HTERT RPE-1 (cell line): ENCODE data around the gene NFYA.

ENCODE experiments used
- in situ Hi-C: fragments of 300-500 bp; cut with MboI; formaldehyde crosslinking; loops from 4 replicates; pipeline ENCODE4 v1.14.3; 2020; ENCODE audit warnings: low sequenced_read_pairs

NFYA gene

DNA sequence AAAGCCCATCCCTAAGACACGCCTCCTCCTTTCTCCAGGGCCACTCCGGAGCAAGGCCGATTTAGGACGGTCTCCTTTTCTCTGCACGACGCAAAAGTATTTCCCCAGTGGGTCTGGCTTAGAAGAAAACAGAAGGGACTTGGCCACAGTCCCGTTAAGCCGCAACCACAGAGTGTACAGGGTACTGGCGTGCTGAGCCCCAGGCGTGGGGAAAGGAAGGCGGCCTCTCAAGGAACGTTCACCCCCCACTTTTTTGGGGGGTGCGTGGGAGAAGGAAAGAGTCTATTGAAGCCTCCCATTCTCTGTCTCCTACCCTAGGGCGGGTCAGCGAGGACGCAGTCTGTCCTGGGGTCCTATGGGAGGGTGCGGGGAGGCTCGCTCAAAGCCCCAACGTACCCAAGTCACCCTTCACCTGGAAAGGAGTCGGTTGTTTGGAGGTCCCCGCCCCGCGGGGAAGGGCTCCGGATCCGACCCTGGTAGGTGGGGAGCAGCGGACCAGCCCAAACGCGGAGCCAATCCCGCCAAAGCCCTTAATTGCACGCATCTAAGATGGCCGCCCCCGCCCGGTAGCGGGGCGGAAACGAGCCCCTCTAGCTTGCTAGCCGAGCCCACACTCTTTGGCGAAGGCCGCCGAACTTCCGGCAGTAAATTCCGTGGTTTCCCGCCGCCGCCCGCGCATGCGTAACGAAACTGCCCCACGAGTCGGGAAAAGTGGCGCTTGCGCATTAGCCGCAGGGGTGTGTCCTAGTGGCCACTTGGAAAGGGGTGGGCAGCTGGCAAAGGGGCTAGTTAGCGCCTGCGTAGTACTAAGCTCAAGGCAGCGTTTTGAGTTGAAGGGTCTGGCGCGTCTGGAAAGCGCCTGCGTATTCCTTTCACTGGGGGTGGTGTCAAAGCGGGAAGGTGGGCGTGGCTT is 595 bp upstream of the NFYA start, which contains the start of gene OARD1:
TSS of gene OARD1 (minus strand) at position 434 of the 913 bp plus-strand sequence. CDS start 722 bp downstream, outside the sequence.
- in situ Hi-C loops = no loop called here

GRCh38 chr6:41073203-41073967 is 611 bp downstream of the NFYA start:
- in situ Hi-C loops = no loop called here

DNA sequence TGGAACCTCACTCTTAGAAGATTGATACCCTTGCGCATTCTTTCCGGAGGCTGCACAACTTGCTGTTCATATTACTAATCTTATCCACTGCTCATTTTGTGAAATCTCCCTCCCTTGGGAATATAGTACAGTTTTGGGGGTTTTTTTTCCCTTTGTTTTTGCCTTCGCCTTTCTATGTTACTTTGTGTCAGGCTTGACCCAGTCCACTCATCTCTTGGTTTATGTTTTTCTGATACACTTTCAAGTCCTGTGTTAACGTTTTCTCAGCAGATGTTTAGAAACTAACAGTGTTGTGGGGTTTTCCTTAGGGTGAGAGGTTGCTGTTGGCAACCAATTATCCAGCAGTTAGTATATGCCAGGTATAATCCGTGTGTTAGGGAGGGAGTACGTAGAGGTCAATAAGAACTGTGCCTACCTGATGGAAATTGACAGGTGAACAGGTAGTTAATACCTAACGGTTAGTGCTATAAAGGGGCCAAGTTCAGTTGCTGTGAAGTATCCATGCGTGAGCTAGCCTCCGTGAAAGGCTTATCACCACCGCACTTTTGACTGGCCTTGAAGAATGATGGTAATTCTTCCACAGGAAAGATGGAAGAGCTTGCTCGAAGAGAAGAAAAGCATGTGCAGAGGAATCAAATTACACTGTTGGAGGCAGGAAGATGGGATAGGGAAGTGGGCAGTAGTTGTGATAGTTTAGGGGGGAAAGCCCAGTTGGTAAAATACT is 1.4 kb downstream of the NFYA start:
- in situ Hi-C loops = no loop called here

GRCh38 chr6:41074692-41075436 is 2.1 kb downstream of the NFYA start:
- in situ Hi-C loops = no loop called here

DNA sequence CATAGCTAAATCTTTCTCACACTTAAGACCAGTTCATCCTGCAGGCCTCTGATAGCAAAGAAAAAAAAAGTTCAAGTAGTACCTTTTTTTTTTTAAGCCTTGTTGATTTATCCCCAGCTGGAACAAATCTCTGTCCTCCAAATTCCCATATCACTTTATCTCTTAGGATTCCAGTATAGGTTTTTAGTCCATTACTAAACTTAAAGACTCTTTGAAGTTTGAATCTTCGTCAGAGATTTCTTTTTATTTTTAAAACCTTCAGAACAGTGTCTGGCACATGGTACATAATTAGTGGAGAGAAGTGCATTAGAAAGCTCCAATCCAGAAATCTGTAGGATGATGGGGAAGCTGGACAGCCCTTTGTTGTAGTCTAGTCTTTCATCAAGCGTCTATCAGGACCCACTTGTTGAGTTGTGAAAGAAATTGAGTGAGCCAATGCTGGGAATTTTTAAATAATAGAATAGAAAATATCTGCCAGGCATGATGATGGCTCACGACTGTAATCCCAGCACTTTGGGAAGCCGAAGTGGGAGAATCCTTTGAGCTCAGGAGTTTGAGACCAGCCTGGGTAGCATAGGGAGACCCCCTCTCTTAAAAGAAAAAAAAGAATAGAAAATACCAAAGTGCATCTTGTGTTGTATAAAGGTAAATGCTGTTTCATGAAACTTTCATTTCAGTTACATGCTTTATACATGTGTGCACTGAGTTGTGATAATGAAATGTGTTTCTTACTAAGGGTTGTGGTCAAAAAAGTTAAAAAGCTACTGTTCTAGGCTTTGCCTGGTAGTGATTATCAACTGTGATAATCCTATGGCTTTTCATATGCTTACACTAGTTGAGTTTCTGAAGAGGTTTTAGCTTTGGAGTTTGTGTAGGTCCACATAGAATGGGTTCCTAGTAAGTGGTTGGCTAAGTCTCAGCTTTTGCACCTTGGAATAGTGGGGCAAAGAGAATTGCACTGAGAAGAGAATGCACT is 3.2 kb downstream of the NFYA start:
- in situ Hi-C loops = no loop called here

GRCh38 chr6:41077536-41077935 is 4.8 kb downstream of the NFYA start:
- in situ Hi-C loops = no loop called here

DNA sequence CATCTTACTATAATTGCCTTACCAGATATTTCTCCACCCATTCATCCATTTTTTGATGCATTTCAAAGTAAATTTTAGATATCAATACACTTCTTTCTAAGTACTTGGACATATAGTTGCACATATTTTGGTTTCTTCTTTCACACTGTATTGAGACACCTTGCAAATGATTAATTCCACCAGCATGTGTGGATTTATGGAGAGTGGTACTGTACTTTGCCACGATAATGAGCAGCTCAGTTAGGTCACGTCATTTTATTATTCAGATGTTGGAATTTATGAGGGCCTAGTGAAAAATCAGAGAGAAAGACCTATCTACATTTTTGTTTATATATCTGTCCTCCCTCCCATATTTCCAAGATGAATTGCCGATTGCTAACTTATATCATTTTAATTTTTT is 5.3 kb downstream of the NFYA start:
- in situ Hi-C loops = no loop called here

DNA sequence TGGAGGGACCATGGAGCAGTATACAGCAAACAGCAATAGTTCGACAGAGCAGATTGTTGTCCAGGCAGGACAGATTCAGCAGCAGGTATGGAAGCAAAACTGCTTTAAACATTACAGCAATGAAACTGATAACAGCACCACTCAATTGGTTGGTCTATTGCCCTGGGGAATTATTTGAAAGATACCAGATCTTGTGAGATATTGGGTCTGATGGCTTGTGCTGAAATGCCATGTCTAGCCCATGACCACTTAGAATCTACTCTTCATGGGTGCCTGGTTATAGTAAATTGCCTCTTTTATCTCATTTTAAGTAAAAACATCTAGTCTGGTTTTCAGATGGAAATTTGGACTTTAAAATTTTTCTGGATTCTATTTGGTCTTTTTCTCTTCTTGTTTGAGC is 6.3 kb downstream of the NFYA start:
- in situ Hi-C loops = no loop called here

- in situ Hi-C loops = no loop called here
These were observed 7.8 kb downstream of the NFYA start for GRCh38 chr6:41080621-41081020.

GRCh38 chr6:41083072-41083471 is 10.3 kb downstream of the NFYA start:
- in situ Hi-C loops = no loop called here

DNA sequence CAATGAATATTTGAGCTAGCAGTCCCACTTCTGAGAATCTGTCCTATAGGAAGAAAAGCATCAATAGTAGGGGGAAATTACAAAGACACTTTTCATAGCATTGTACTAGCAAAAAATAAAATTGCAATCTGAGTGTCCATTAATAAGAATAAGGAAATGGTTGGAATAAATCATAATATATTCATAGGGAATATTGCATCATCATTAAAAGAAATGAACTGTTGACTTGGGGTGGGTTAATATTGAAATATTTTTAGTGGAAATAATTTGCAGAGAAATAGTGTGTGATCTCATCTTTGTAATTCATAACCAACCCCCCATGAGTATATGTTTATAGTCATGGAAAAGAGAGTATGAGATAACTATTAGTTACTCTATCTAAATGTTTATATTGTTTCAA is 12.4 kb downstream of the NFYA start:
- in situ Hi-C loops = no loop called here

DNA sequence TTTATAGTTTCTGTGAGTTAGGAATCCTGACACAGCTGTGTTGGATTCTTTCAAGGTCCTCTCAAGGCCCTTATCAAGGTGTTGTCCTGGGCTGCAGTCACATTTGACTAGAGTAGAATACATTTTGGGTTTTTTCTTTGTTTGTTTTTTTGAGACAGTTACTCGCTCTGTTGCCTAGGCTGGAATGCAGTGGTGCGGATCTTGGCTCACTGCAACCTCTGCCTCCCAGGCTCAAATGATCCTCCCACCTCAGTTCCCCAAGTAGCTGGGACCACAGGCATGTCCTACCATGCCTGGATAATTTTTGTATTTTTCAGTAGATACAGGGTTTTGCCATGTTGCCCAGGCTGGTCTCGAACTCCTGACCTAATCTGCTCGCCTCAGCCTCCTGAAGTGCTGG is 15.7 kb downstream of the NFYA start:
- in situ Hi-C loops = no loop called here

GRCh38 chr6:41090841-41091761 is 18.3 kb downstream of the NFYA start:
- in situ Hi-C loops = no loop called here

DNA sequence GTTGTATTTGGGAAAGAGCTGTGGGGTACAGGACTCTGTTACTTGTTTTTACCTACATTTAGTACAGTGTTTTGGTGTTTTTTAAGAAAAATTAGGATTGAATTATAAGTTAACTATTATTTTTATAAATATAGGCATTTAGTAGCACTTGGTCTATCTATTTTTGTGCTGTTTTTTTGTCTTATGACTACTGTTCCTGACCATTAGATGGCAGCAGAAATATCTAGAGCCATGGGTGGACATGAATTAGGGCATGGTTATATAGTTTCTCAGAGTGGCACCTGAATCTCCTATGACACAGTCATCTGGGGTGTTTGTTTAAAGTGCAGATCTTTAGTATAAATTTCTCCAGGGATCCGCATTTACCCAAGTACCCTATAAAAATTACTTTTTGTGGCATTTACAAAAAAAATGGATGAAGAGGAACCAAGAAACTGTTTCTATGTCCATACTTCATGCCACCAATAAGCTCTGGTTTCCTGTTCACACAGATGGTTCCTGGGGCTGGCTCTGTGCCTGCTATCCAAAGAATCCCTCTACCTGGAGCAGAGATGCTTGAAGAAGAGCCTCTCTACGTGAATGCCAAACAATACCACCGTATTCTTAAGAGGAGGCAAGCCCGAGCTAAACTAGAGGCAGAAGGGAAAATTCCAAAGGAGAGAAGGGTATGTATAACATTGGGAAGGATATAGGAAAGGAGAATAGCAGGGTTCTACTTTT is 19.8 kb downstream of the NFYA start:
- in situ Hi-C loops = no loop called here

DNA sequence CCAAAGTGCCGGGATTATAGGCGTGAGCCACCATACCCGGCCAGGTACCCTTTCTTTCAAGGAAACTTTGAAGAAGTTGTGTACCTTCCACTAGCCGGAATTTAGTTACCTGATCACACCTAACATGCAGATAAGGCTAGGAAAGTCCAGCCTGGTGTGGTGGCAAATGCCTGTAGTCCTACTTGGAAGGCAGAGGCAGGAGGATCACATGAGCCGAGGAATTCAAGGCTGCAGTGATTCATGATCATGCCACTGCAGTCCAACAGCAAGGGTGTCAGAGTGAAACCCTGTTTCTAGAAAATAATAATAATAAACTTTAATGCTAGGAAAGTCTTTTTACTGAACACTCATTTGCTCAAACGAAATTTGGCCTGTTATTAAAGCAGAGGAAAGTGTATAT is 21.0 kb downstream of the NFYA start:
- in situ Hi-C loops = no loop called here

- in situ Hi-C loops = no loop called here
These were observed 24.8 kb downstream of the NFYA start for GRCh38 chr6:41097467-41098090.

- in situ Hi-C loops = no loop called here
These were observed 25.6 kb downstream of the NFYA start for GRCh38 chr6:41098366-41098765.
